Measurements from ENCODE around the gene TARM1.
"Not testable (repeated sequence)": the region's sequence is repeated elsewhere in the genome, so short reads cannot be mapped to it uniquely, and the experiment has no call there.

TARM1 gene

GRCh38 chr19:54081032-54081431 is at the start of gene TARM1:
TSS of gene TARM1 (minus strand) at chr19:54081365. CDS start at chr19:54081340, 25 bp downstream.
- no peak for DNase-seq

- no peak for DNase-seq
Observed at GRCh38 chr19:54129617-54129996, 48.4 kb upstream of the TARM1 start.

GRCh38 chr19:54128796-54129616 is 47.8 kb upstream of the TARM1 start:
- DNase-seq: no peak

DNA sequence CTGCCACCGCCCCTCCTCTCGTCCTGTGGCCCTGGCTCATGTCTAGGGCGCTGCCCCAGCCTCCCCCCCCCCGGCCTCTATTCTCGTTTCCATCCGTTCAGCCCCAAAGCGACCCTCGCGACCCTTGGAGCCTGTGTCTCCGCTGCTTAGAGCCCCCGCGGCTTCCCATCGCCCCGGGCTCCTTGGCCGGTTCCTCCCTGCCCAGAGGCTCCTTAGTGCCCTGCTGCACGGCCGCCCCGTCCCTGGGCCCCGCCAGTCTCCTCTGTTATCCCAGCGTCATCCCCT is 47.2 kb upstream of the TARM1 start:
- DNase-seq: no peak

GRCh38 chr19:54127688-54128440 is 46.7 kb upstream of the TARM1 start:
- DNase-seq: no peak

- no peak for DNase-seq
Observed at GRCh38 chr19:54125713-54126112, 44.5 kb upstream of the TARM1 start.

- DNase-seq: no peak
Observed at GRCh38 chr19:54124393-54124792, 43.2 kb upstream of the TARM1 start.

GRCh38 chr19:54123682-54124081 is 42.5 kb upstream of the TARM1 start:
- DNase-seq: no peak

- DNase-seq: no peak
Observed at GRCh38 chr19:54121259-54121658, 40.1 kb upstream of the TARM1 start.

- DNase-seq: peak; percentile 99
Observed at GRCh38 chr19:54115109-54116063, 34.2 kb upstream of the TARM1 start, which contains the start of the genes PRPF31 and TFPT. TSS of gene PRPF31 (plus strand) at chr19:54115754. CDS start at chr19:54118279, 2,525 bp downstream. TSS of gene TFPT (minus strand) at chr19:54115657. CDS start at chr19:54115269, 388 bp downstream.

DNA sequence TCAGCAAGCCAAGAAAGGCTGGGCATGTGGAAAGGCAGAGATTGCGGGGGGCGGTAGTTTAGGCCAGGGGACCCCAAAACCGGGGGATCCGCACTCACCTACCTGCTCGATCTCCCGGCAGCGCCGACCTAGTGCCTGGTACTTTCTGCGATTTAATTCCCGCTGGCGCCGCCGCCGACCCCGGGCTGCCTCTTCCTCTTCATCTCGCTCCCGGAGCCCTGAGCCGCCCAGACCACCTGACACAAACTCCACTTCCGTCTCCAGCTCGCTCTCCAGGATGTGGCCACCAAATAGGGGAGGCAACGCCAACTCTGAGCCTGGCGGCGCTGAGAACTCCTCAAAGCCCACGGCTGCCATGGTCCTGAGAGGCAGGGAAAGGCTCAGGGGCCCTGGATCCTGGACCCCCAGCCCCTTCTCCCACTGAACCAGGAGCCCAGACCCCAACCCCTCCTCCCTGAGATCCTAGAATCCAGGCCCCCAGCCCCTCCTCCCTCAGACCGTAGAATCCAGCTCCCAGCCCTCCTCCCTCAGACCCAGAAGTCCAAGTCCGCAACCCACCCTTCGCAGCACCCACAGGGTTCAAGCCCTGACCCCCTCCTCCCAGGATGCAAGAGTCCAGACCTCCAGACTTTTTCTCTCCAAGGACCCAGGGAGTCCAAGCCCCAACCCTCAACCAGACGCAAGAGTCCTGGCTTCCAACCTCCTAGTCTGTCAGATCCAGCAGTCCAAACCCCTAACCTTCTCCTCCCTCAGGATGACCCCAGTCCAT is 33.4 kb upstream of the TARM1 start:
- peak; percentile 75 for DNase-seq

DNA sequence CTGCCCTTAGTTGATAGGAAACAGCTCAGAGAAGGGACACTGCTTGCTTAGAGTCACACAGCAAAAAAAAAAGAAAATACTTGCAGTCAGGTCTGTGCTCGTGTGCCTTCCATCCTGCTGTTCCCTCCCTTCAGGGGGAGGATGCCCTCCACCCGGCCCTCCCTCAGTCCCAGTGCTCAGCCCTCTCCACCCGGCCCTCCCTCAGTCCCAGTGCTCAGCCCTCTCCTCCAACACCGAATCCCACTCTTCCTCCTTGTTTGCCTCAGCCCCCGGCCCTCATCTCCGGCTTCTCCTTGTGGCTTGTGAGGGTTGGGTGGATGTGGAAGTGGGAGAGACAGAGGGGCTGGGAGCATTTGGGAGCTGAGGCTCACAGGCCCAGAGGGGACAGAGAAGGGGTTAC is 28.5 kb upstream of the TARM1 start:
- DNase-seq: no peak

DNA sequence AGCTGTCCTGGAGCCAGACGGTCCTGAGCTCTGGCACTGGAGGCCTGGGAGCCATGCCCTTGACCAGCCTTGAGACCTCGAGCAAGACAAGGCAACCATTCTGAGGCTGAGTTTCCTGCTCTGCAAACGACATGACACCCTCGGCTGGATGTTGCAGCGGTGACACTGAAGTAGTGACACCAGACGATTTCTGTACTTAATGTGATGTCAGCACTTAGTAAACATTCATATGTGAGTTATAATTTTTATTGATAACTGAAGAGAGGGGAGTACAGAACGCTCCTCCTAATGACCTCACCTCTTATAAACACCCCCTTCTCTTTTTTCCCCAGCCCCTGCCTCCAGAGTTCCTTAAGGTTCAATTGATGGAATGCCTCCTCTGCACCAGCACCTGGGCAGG is 27.3 kb upstream of the TARM1 start:
- no peak for DNase-seq

GRCh38 chr19:54107876-54108490 is 26.8 kb upstream of the TARM1 start:
- DNase-seq: no peak

- no peak for DNase-seq
Observed at GRCh38 chr19:54106716-54107115, 25.6 kb upstream of the TARM1 start.

- no peak for DNase-seq
Observed at GRCh38 chr19:54105796-54106195, 24.6 kb upstream of the TARM1 start.

GRCh38 chr19:54104998-54105715 is 24.0 kb upstream of the TARM1 start:
- DNase-seq: no peak

DNA sequence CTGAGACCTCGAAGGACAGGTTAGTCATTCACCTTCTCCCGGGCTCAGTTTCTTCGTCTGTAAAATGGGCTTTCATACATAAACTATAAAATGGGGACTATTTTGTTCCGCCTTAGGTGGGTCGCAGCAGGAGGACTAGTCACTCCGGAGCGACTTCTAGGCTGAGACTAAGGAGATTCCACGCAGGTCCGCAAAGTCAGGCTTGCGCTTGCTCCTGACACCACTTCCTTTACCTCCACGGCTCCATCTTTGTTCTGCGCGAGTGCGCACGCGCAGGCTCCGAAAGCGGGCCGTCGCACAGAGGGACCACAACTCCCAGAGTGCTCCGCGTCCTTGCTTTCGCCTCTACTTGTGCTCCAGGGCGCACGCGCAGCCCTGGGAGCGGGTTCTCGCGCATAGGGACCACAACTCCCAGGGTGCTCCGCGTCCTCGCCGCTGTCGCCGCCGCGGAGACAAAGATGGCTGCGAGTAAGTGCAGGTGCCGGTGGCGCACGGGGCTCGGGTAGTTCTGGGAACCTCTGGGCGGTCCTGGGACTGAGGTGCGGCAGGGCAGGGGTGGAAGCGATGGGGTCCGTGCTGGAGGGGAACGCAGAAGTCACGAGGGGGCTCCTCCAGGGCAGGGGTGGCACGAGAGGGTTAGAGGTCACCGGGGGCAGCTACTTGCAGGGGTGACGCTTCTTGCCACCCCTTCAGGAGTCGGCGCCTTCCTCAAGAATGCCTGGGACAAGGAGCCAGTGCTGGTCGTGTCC is 21.4 kb upstream of the TARM1 start, which contains the start of gene NDUFA3:
Gene NDUFA3 (plus strand): TSS at position 435 of the 749 bp plus-strand sequence. CDS start 24 bp downstream, at position 459.
- peak; percentile 99 for DNase-seq

DNA sequence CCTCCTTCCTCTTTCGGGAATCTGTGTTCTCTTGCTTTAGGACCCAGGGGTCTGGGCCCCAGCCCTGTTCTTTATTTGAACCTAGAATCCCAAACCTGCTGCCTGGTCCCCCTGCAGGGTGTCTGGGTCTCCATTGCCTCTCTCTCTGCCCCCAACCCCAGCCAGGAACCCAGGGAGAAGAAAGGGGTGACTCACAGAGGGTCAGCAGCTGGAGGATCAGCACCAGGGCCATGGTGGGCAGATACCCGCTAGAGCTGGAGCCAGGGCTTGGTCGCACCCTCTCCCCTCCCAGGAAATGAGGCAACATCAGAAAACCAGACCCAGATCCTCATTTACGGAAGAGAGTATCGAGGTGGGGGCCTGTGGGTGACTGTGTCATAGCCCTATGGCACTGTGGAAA is 19.4 kb upstream of the TARM1 start, which contains the start of gene OSCAR:
Gene OSCAR (minus strand): TSS at position 243 of the 400 bp plus-strand sequence. CDS start 11 bp downstream, at position 232.
- peak; percentile 95 for DNase-seq

- DNase-seq: not testable (repeated sequence)
Observed at GRCh38 chr19:54099903-54100255, 18.7 kb upstream of the TARM1 start.

All from inflammatory macrophage treated with lipopolysaccharide for 4 hours (primary cell).